HCT116 (cell line): ENCODE data around the gene PPP3R1. TPM values are rescaled to one million over a fixed set of nuclear protein-coding genes. Genes with fewer than 3 reads are reported as not detected.
A peak's percentile ranks its signal among the peaks of the same experiment; 100 is the strongest.

Experiments
- ATAC-seq: fragments of 200-7000 bp; cut with Tn5 transposase; 2 replicates; pipeline ENCODE4 v1.9.1; 2020; ENCODE audit warnings: mild to moderate bottlenecking, moderate library complexity
- BruUV-seq: library from RNA; stranded (reverse); fragments of 400-500 nt; replicated peaks from 2 replicates; lab custom pipeline; 2021; lab: Mats Ljungman, UMichigan
- CTCF ChIA-PET: fragments of 300-600 bp; sonication (Branson Sonifier 250); formaldehyde crosslinking; loops from one replicate; lab custom pipeline; 2021; ENCODE audit warnings: antibody characterized with exemption; lab: Charles Lee
- POLR2A ChIA-PET: fragments of 300-600, 350-600 bp; sonication (Branson Sonifier 250); formaldehyde crosslinking; loops from one replicate; lab custom pipeline; 2021; ENCODE audit warnings: antibody characterized with exemption; lab: Charles Lee
- RAD21 ChIA-PET, 2 experiments: fragments of 300-600 bp; sonication (Branson Sonifier 250); formaldehyde crosslinking; loops; one replicate each; lab custom pipeline; 2023; ENCODE audit warnings: low total read pairs in 2 of 2; ENCODE audit not compliant: uncharacterized antibody in 2 of 2, unreplicated experiment in 2 of 2, low non-redundant PET in 1 of 2; lab: Charles Lee
- DNase-seq: peaks from one replicate; pipeline ENCODE4 v3.0.0-alpha.2; 2010; ENCODE audit warnings: low read depth, low spot score
- H2AFZ ChIP-seq: fragments of 200-600 bp; shearing (Covaris generic), sonication (generic); 2 replicates; pipeline ENCODE4 v1.6.1; 2017; ENCODE audit warnings: low read depth, mixed run types, mixed read lengths, antibody characterized with exemption, low read length; ENCODE audit not compliant: poor library complexity, severe bottlenecking
- H3K27ac ChIP-seq: 2 replicates; pipeline ENCODE4 v1.5.1; 2012; ENCODE audit warnings: low read depth, low read length
- H3K27me3 ChIP-seq: fragments of 200-600 bp; sonication (generic); 2 replicates; pipeline ENCODE4 v1.6.1; 2016; ENCODE audit warnings: mixed run types, low read length, mixed read lengths; ENCODE audit not compliant: insufficient read depth
- H3K36me3 ChIP-seq, 2 experiments: fragments of 200-500 bp in 1 of 2; fragments of 200-600 bp in 1 of 2; sonication (Bioruptor generic) in 1 of 2; sonication (generic) in 1 of 2; 2 replicates each; pipeline versions ENCODE4 v1.5.1 to v1.6.1; 2014 to 2016; ENCODE audit warnings: low read length in 2 of 2, inconsistent platforms in 1 of 2, mixed read lengths in 1 of 2, mixed run types in 1 of 2; ENCODE audit not compliant: insufficient read depth in 2 of 2, control insufficient read depth in 1 of 2
- H3K4me1 ChIP-seq, 2 experiments: fragments of 200-600 bp in 1 of 2; sonication (generic) in 1 of 2; 2 replicates each; pipeline versions ENCODE4 v1.5.1 to v1.6.1; 2012 to 2017; ENCODE audit warnings: low read length in 2 of 2, inconsistent platforms in 1 of 2, mild to moderate bottlenecking in 1 of 2, mixed read lengths in 1 of 2, mixed run types in 1 of 2, moderate library complexity in 1 of 2; ENCODE audit not compliant: insufficient read depth in 2 of 2, control insufficient read depth in 1 of 2
- H3K4me2 ChIP-seq: fragments of 200-600 bp; sonication (generic); 2 replicates; pipeline ENCODE4 v1.6.1; 2017; ENCODE audit warnings: mixed run types, low read length, mixed read lengths
- H3K4me3 ChIP-seq, 2 experiments: fragments of 200-600 bp in 1 of 2; sonication (generic) in 1 of 2; replicated peaks in 1 of 2; 2 replicates each; pipeline ENCODE4 v1.5.1; 2011 to 2016; ENCODE audit warnings: low read length in 2 of 2, control low read depth in 1 of 2, low read depth in 1 of 2, mild to moderate bottlenecking in 1 of 2, mixed read lengths in 1 of 2, mixed run types in 1 of 2
- H3K79me2 ChIP-seq: fragments of 200-600 bp; sonication (generic); 2 replicates; pipeline ENCODE4 v1.6.1; 2017; ENCODE audit warnings: mild to moderate bottlenecking, mixed run types, low read length, moderate library complexity, mixed read lengths; ENCODE audit not compliant: insufficient read depth
- H3K9ac ChIP-seq: fragments of 200-600 bp; sonication (generic); 2 replicates; pipeline ENCODE4 v1.6.1; 2016; ENCODE audit warnings: low read length, mixed read lengths
- H3K9me2 ChIP-seq: fragments of 200-600 bp; sonication (generic), shearing (Covaris generic); 2 replicates; pipeline ENCODE4 v1.6.1; 2017; ENCODE audit warnings: mixed run types, mild to moderate bottlenecking, moderate library complexity; ENCODE audit not compliant: insufficient read depth
- H3K9me3 ChIP-seq, 2 experiments: fragments of 200-500 bp in 1 of 2; fragments of 200-600 bp in 1 of 2; sonication (Bioruptor generic) in 1 of 2; sonication (generic) in 1 of 2; 2 replicates each; pipeline ENCODE4 v1.6.1; 2014 to 2017; ENCODE audit warnings: low read length in 2 of 2, mixed read lengths in 2 of 2, inconsistent platforms in 1 of 2, low read depth in 1 of 2, mild to moderate bottlenecking in 1 of 2, mixed run types in 1 of 2, moderate library complexity in 1 of 2; ENCODE audit not compliant: control insufficient read depth in 1 of 2, insufficient read depth in 1 of 2
- H4K20me1 ChIP-seq: fragments of 200-600 bp; sonication (generic), shearing (Covaris generic); 2 replicates; pipeline ENCODE4 v1.6.1; 2017; ENCODE audit warnings: mixed run types, mild to moderate bottlenecking, moderate library complexity; ENCODE audit not compliant: insufficient read depth
- CBX3 ChIP-seq: IDR thresholded peaks from 2 replicates; pipeline ENCODE4 v1.6.1; 2012; ENCODE audit warnings: low read depth
- CEBPB ChIP-seq: IDR thresholded peaks from 2 replicates; pipeline ENCODE4 v1.6.1; 2012; ENCODE audit warnings: low read depth
- CTCF ChIP-seq, 3 experiments: fragments of 200-600 bp in 1 of 3; sonication (generic) in 1 of 3; IDR thresholded peaks in 2 of 3; conservative IDR thresholded peaks in 1 of 3; 2 replicates each; pipeline ENCODE4 v1.5.1; 2012 to 2017; ENCODE audit warnings: low read depth in 2 of 3, low read length in 2 of 3, antibody characterized with exemption in 1 of 3, borderline replicate concordance in 1 of 3, control low read depth in 1 of 3, mild to moderate bottlenecking in 1 of 3, mixed read lengths in 1 of 3, mixed run types in 1 of 3, moderate library complexity in 1 of 3; ENCODE audit not compliant: insufficient read depth in 1 of 3
- EGR1 ChIP-seq: IDR thresholded peaks from 2 replicates; pipeline ENCODE4 v1.6.1; 2012; ENCODE audit warnings: low read depth
- EZH2 ChIP-seq: fragments of 200-600 bp; sonication (generic); IDR thresholded peaks from 2 replicates; pipeline ENCODE4 v1.6.1; 2017; ENCODE audit warnings: antibody characterized with exemption, mixed run types
- EZH2phosphoT487 ChIP-seq: fragments of 200-600 bp; IDR thresholded peaks from 2 replicates; pipeline ENCODE4 v1.6.1; 2018; ENCODE audit warnings: antibody characterized with exemption, borderline replicate concordance
- FOSL1 ChIP-seq: IDR thresholded peaks from 2 replicates; pipeline ENCODE4 v1.6.1; 2012; ENCODE audit warnings: low read depth
- JUND ChIP-seq: IDR thresholded peaks from 2 replicates; pipeline ENCODE4 v1.6.1; 2012
- TCF7L2 ChIP-seq: IDR thresholded peaks from 2 replicates; pipeline ENCODE4 v1.7.0; 2011; ENCODE audit warnings: borderline replicate concordance, inconsistent platforms; ENCODE audit not compliant: insufficient read depth, insufficient read length; ENCODE audit errors: extremely low read depth
- YY1 ChIP-seq: IDR thresholded peaks from 2 replicates; pipeline ENCODE4 v1.6.1; 2011; ENCODE audit warnings: low read length, low read depth, moderate library complexity, mild to moderate bottlenecking; ENCODE audit not compliant: insufficient replicate concordance; ENCODE audit errors: extremely low read depth
- ZFX ChIP-seq: fragments of 450-650 bp; IDR thresholded peaks from 2 replicates; pipeline ENCODE4 v1.6.1; 2017
- intact Hi-C: fragments of 100-400 bp; cut with micrococcal nuclease; formaldehyde crosslinking; loops from 2 replicates; pipeline ENCODE4 v1.10.0; 2022
- total RNA-seq: library from RNA; stranded (reverse); gene quantifications from one replicate; pipeline ENCODE4 v1.2.1, GENCODE V29; 2021; ENCODE audit not compliant: unreplicated experiment
- TF ChIP-seq, protein P1 (sequence below): IDR thresholded peaks from 2 replicates; pipeline ENCODE4 v1.6.1; 2012; ENCODE audit warnings: low read depth
- TF ChIP-seq, protein P2 (sequence below): IDR thresholded peaks from 2 replicates; pipeline ENCODE4 v1.6.1; 2012

Gene PPP3R1
- total RNA-seq, 1 experiment from 2014 or later = 69.9 TPM

- ATAC-seq (no peak), DNase-seq (no peak)
- H3K4me1 ChIP-seq = peaks cover 0 to 9% of the 10 kb centered on the region in 2 experiments; a peak in 1 of 4 replicates
- H3K4me2 ChIP-seq = no peak overlapping the region
- no peaks in the 10 kb centered on the region; the same call in 1 of the 2 replicates for H4K20me1 ChIP-seq
- ChIA-PET POLR2A (no interaction called here), CTCF (no interaction called here), RAD21 (no interaction called here)
- BruUV-seq = no TSS peak
- H3K36me3 ChIP-seq = no peaks in the 10 kb centered on the region
- no peak overlapping the region for H2AFZ ChIP-seq
- H3K9me3 ChIP-seq = no peaks in the 10 kb centered on the region
- TF ChIP-seq EGR1 (no peak), ZFX (no peak), CEBPB (no peak), FOSL1 (no peak), EZH2phosphoT487 (no peak)
- H3K27me3 ChIP-seq = no peaks in the 10 kb centered on the region
- H3K9me2 ChIP-seq = no peaks in the 10 kb centered on the region
- H3K4me3 ChIP-seq = no peak overlapping the region
- intact Hi-C loops = no loop called here
- peaks cover 6% of the 10 kb centered on the region for H3K79me2 ChIP-seq
- no peak overlapping the region for H3K27ac ChIP-seq
- H3K9ac ChIP-seq = no peak overlapping the region
Observed at GRCh38 chr2:68256093-68256450, 3.7 kb upstream of the PPP3R1 start.

DNA sequence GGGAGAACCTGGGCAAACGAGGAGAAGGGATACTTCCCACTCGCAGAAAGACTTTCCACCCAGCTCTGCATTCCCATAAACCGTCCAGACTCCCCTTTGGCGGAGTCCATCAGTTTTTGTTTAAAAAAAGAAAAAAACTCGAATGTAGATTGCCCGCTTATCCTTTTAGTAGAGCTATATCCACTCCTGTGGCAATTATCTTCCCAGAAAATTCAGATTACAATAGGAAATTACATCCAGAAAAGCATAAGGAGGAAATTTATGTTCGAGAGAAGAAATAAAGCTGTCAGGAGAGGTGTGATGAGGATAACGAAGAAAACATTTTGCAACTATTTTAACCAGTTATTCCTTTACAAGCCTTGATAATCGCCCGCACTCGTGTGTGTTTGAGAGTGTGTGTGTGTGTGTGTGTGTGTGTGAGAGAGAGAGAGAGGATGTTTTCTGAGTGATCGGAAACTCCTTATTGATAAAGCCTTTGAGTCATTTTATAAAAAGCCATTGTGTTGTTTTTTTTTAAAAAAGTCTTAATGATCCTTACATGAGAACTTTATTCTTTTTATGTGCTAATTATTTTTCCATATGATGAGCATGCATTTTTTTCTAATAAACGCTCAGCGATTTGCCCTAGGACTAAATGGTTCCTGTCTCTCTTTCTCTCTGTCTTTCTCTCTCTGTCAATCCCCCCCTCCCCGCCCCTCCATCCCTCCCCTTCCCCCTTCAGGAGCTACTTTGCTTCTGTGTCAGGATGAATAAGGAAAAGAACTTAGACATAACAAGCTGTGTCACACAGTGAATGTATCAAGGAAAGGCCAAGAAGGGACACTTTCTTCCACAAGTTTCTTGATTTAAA, 1.1 kb upstream of the PPP3R1 start:
- Histone ChIP-seq H3K4me2 (peak overlapping the region; percentile 96), H3K9me2 (no peaks in the 10 kb centered on the region), H3K79me2 (peaks cover 32% of the 10 kb centered on the region), H3K4me1 (peaks cover 7 to 22% of the 10 kb centered on the region in 2 experiments; a peak in 3 of 4 replicates), H3K36me3 (no peaks in the 10 kb centered on the region), H4K20me1 (peaks cover 25% of the 10 kb centered on the region; the same call in 1 of the 2 replicates), H2AFZ (peak overlapping the region; percentile 46), H3K27me3 (no peaks in the 10 kb centered on the region), H3K4me3 (peak overlapping the region; percentile 85 to 93), H3K9me3 (no peaks in the 10 kb centered on the region), H3K27ac (peak overlapping the region; percentile 64), H3K9ac (peak overlapping the region; percentile 95)
- no peak for DNase-seq
- ATAC-seq = no peak; the same call in 1 of the 2 replicates
- intact Hi-C loops = loop anchor here (2.0 kb wide), 1 partner anchor 97 kb away; the partner anchor contains the start of gene PNO1
- ChIA-PET POLR2A (no interaction called here), RAD21 (no interaction called here), CTCF (interaction anchor here (0.7 to 1.4 kb wide), 4 partner anchors 30 to 131 kb away, joined by 3 to 6 read pairs (median 3); no protein-coding TSS in a partner anchor)
- no TSS peak for BruUV-seq
- no peak for TF ChIP-seq CEBPB
- no peak for TF ChIP-seq EZH2
- TF ChIP-seq JUND = no peak
- no peak for TF ChIP-seq YY1
- 0 out of 2 replicates have a peak, but pooled peaks have one; percentile 27 for TF ChIP-seq CBX3
- TF ChIP-seq, protein P1, sequence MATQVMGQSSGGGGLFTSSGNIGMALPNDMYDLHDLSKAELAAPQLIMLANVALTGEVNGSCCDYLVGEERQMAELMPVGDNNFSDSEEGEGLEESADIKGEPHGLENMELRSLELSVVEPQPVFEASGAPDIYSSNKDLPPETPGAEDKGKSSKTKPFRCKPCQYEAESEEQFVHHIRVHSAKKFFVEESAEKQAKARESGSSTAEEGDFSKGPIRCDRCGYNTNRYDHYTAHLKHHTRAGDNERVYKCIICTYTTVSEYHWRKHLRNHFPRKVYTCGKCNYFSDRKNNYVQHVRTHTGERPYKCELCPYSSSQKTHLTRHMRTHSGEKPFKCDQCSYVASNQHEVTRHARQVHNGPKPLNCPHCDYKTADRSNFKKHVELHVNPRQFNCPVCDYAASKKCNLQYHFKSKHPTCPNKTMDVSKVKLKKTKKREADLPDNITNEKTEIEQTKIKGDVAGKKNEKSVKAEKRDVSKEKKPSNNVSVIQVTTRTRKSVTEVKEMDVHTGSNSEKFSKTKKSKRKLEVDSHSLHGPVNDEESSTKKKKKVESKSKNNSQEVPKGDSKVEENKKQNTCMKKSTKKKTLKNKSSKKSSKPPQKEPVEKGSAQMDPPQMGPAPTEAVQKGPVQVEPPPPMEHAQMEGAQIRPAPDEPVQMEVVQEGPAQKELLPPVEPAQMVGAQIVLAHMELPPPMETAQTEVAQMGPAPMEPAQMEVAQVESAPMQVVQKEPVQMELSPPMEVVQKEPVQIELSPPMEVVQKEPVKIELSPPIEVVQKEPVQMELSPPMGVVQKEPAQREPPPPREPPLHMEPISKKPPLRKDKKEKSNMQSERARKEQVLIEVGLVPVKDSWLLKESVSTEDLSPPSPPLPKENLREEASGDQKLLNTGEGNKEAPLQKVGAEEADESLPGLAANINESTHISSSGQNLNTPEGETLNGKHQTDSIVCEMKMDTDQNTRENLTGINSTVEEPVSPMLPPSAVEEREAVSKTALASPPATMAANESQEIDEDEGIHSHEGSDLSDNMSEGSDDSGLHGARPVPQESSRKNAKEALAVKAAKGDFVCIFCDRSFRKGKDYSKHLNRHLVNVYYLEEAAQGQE = no peak
- TF ChIP-seq, protein P2, sequence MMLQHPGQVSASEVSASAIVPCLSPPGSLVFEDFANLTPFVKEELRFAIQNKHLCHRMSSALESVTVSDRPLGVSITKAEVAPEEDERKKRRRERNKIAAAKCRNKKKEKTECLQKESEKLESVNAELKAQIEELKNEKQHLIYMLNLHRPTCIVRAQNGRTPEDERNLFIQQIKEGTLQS = no peak
- TF ChIP-seq EZH2phosphoT487 = no peak
- TF ChIP-seq CTCF (IDR thresholded peaks at IDR 0.05 in 2 of 3, conservative IDR thresholded peaks at IDR 0.05 in 1 of 3; ENCODE audit: borderline replicate concordance in 1 of 3, insufficient read depth in 1 of 3, low read depth in 2 of 3, low read length in 2 of 3) = no peak
- TF ChIP-seq TCF7L2 = no peak
